PC-9 (cell line): Measurements from ENCODE around the gene CADM2.

ENCODE experiments used
- EZH2 ChIP-seq: fragments of 200-600 bp; sonication (generic); IDR thresholded peaks from 2 replicates; pipeline ENCODE4 v1.8.0; 2017; ENCODE audit warnings: antibody characterized with exemption, low read depth
- TF ChIP-seq, protein P1 (sequence below): fragments of 200-600 bp; sonication (generic); conservative IDR thresholded peaks from 2 replicates; pipeline ENCODE4 v1.6.1; 2017; ENCODE audit warnings: mixed run types, antibody characterized with exemption, mild to moderate bottlenecking, moderate library complexity

DNA sequence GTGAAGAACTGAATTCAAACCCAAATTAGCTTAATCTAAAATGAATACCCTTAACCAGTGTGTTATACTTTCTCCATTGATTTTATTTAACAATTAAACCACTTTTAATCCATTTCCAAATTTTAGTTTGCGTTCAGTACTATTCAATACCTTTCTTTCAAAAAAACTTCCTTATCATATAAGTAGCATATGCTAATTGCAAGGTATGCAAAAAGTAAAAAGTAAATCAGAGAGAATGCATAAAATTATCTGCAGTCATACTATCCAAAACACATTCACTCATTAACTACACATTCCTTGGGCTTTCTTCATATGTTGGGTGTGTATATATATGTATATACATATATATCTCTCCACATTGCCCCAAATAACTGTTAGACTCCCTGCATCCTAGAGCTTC is 208.8 kb downstream of the CADM2 start:
- TF ChIP-seq, protein P1, sequence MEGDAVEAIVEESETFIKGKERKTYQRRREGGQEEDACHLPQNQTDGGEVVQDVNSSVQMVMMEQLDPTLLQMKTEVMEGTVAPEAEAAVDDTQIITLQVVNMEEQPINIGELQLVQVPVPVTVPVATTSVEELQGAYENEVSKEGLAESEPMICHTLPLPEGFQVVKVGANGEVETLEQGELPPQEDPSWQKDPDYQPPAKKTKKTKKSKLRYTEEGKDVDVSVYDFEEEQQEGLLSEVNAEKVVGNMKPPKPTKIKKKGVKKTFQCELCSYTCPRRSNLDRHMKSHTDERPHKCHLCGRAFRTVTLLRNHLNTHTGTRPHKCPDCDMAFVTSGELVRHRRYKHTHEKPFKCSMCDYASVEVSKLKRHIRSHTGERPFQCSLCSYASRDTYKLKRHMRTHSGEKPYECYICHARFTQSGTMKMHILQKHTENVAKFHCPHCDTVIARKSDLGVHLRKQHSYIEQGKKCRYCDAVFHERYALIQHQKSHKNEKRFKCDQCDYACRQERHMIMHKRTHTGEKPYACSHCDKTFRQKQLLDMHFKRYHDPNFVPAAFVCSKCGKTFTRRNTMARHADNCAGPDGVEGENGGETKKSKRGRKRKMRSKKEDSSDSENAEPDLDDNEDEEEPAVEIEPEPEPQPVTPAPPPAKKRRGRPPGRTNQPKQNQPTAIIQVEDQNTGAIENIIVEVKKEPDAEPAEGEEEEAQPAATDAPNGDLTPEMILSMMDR, result no peak
- no peak for TF ChIP-seq EZH2
